Fibroblast of villous mesenchyme (primary cell): ENCODE measurements around the gene OR4C12. TPM values are rescaled to one million over a fixed set of nuclear protein-coding genes. Genes with fewer than 3 reads are reported as not detected.
"Not testable (repeated sequence)": the region's sequence is repeated elsewhere in the genome, so short reads cannot be mapped to it uniquely, and the experiment has no call there.

ENCODE experiments used
- DNase-seq: peaks from one replicate; pipeline ENCODE4 v3.0.0-alpha.2; 2010; ENCODE audit warnings: low read depth
- H3K4me3 ChIP-seq: 2 replicates; pipeline ENCODE4 v1.5.1; 2011; ENCODE audit warnings: low read depth, mild to moderate bottlenecking, low read length
- total RNA-seq: library from RNA; depleted of rRNA; stranded (reverse); fragments of >200 nt; gene quantifications from 2 replicates; pipeline ENCODE4 v1.2.3, GENCODE V29; 2012
- TF ChIP-seq, protein P1 (sequence below): IDR thresholded peaks from 2 replicates; pipeline ENCODE4 v1.5.1; 2012; ENCODE audit warnings: low read depth, mild to moderate bottlenecking, low read length; ENCODE audit not compliant: insufficient read depth

The OR4C12 gene
- total RNA-seq, result not detected in 2 replicates

DNA sequence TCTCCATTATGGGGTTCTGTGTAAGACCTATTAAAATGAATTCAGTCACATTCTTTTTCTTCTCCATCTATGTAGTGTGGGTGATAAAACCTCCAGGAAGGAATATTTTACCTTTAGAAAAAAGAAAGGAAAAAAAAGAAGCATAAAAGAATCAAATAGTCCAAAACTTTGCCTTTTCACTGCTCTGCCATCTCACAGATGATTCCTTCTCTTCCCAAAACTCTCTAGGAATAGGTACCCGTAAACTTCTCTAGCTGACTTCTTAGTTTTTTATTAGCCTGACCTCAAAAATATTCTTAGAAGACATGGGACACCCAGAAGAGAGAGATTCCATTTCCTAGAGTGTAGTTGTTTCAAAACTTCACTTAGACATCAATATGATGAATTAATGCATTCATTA, at the start of gene OR4C12:
TSS of gene OR4C12 (minus strand) at position 101 of the 400 bp plus-strand sequence. CDS start at position 67, 34 bp downstream.
- not testable (repeated sequence) for H3K4me3 ChIP-seq, DNase-seq

- TF ChIP-seq, protein P1, sequence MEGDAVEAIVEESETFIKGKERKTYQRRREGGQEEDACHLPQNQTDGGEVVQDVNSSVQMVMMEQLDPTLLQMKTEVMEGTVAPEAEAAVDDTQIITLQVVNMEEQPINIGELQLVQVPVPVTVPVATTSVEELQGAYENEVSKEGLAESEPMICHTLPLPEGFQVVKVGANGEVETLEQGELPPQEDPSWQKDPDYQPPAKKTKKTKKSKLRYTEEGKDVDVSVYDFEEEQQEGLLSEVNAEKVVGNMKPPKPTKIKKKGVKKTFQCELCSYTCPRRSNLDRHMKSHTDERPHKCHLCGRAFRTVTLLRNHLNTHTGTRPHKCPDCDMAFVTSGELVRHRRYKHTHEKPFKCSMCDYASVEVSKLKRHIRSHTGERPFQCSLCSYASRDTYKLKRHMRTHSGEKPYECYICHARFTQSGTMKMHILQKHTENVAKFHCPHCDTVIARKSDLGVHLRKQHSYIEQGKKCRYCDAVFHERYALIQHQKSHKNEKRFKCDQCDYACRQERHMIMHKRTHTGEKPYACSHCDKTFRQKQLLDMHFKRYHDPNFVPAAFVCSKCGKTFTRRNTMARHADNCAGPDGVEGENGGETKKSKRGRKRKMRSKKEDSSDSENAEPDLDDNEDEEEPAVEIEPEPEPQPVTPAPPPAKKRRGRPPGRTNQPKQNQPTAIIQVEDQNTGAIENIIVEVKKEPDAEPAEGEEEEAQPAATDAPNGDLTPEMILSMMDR, result no peak
- DNase-seq, result no peak
- H3K4me3 ChIP-seq, result no peak overlapping the region
Observed at GRCh38 chr11:50030193-50030592, 47.9 kb upstream of the OR4C12 start.

GRCh38 chr11:49995565-49995964, 13.2 kb upstream of the OR4C12 start:
- no peak overlapping the region for H3K4me3 ChIP-seq
- TF ChIP-seq, protein P1, result peak; percentile 36
- peak; percentile 39 for DNase-seq

DNA sequence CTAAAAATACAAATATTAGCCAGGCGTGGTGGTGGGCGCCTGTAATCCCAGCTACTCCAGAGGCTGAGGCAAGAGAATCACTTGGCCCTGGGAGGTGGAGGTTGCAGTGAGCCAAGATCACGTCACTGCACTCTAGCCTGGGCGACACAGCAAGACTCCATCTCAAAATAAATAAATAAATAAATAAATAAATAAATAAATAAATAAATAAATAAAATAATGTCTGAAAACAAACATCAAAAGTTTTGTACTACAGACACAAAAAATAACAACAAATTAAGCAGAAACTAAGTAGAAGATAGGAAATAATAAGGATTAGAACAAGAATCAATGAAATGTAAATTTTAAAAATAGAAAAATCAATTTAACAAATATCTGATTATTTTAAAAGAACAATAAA, 8.9 kb downstream of the OR4C12 start:
- H3K4me3 ChIP-seq, DNase-seq: not testable (repeated sequence)

DNA sequence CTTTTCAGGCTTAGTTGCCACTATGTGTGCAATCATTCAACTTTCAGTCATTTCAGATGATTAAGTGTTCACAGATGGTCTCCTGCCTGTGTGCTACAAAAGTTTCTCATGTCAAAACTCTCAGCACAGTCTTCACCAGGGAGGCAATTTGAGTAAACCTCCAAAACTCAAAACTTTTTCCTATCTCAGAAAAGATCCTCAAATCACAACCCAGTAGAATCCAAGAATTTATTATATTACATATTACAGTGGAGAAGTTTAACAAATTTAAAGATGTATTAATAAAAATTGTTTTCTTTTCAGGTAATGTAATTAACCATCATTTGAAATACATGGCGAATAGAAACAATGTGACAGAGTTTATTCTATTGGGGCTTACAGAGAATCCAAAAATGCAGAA, 30.2 kb downstream of the OR4C12 start, which contains the start of gene OR4C13:
TSS of gene OR4C13 (plus strand) at position 301 of the 400 bp plus-strand sequence. CDS start at position 333, 32 bp downstream.
- H3K4me3 ChIP-seq, result no peak within 1 kb of the TSS
- no peak for DNase-seq
- TF ChIP-seq, protein P1, result no peak

- not testable (repeated sequence) for DNase-seq, H3K4me3 ChIP-seq
Observed at GRCh38 chr11:49948701-49949100, 33.6 kb downstream of the OR4C12 start.

Other genes starting within 250 kb of the OR4C12 start
- gene OR4C13, start 30.1 kb downstream of the OR4C12 start, total RNA-seq, result not detected in 2 replicates
- not detected in 2 replicates for gene OR4C45, start 50.3 kb upstream of the OR4C12 start, total RNA-seq